NCI-H524 (cell line): ENCODE data around the gene TMEM141.
"Not testable (repeated sequence)": the region's sequence is repeated elsewhere in the genome, so short reads cannot be mapped to it uniquely, and the experiment has no call there.

Experiments used
- DNase-seq, 2 experiments: peaks; one replicate each; lab custom pipeline; 2025; lab: John Stamatoyannopoulos, UW

Gene TMEM141

GRCh38 chr9:136833381-136834048 lies 42.4 kb downstream of the TMEM141 start:
- DNase-seq, result not testable (repeated sequence)

- no peak for DNase-seq
Observed at GRCh38 chr9:136835162-136835931, 44.2 kb downstream of the TMEM141 start.

GRCh38 chr9:136835932-136836904 lies 45.1 kb downstream of the TMEM141 start:
- DNase-seq, result no peak

- DNase-seq, result no peak
Observed at GRCh38 chr9:136837146-136837855, 46.2 kb downstream of the TMEM141 start.

GRCh38 chr9:136837856-136838277 lies 46.7 kb downstream of the TMEM141 start:
- DNase-seq, result not testable (repeated sequence)

GRCh38 chr9:136838314-136839228 lies 47.4 kb downstream of the TMEM141 start:
- no peak for DNase-seq

- no peak for DNase-seq
Observed at GRCh38 chr9:136839229-136840139, 48.3 kb downstream of the TMEM141 start.

GRCh38 chr9:136840140-136840876 lies 49.2 kb downstream of the TMEM141 start:
- DNase-seq, result no peak

GRCh38 chr9:136840877-136841645 lies 49.9 kb downstream of the TMEM141 start:
- DNase-seq, result peak; percentile 94 to 95

GRCh38 chr9:136841646-136842379 lies 50.7 kb downstream of the TMEM141 start:
- peak; percentile 75 to 78 for DNase-seq

- peak; percentile 75 to 80 for DNase-seq
Observed at GRCh38 chr9:136842380-136842948, 51.3 kb downstream of the TMEM141 start, which contains the start of gene AJM1. TSS of gene AJM1 (plus strand) at chr9:136842478. CDS start at chr9:136844415, 1,937 bp downstream.
